ENCODE data around the gene PIEZO2.

GRCh38 chr18:10727477-10727876, 421.9 kb downstream of the PIEZO2 start:
- TF ChIP-seq, protein P1, sequence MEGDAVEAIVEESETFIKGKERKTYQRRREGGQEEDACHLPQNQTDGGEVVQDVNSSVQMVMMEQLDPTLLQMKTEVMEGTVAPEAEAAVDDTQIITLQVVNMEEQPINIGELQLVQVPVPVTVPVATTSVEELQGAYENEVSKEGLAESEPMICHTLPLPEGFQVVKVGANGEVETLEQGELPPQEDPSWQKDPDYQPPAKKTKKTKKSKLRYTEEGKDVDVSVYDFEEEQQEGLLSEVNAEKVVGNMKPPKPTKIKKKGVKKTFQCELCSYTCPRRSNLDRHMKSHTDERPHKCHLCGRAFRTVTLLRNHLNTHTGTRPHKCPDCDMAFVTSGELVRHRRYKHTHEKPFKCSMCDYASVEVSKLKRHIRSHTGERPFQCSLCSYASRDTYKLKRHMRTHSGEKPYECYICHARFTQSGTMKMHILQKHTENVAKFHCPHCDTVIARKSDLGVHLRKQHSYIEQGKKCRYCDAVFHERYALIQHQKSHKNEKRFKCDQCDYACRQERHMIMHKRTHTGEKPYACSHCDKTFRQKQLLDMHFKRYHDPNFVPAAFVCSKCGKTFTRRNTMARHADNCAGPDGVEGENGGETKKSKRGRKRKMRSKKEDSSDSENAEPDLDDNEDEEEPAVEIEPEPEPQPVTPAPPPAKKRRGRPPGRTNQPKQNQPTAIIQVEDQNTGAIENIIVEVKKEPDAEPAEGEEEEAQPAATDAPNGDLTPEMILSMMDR (IDR thresholded peaks at IDR 0.05; ENCODE audit: control extremely low read depth in 1 of 3, insufficient read depth in 1 of 3, low read depth in 1 of 3, low read length in 3 of 3) = no peak
- TF ChIP-seq RNF2 (IDR thresholded peaks at IDR 0.05; ENCODE audit: borderline replicate concordance, low read depth, low read length, missing control alignments, poor library complexity, severe bottlenecking) (no peak), SIX5 (IDR thresholded peaks at IDR 0.05; ENCODE audit: low read depth, low read length) (no peak), HDAC2 (IDR thresholded peaks at IDR 0.05; ENCODE audit: borderline replicate concordance in 1 of 2, low read depth in 2 of 2, low read length in 2 of 2) (no peak), PHF8 (conservative IDR thresholded peaks at IDR 0.05; ENCODE audit: low read depth, low read length) (no peak), SRF (IDR thresholded peaks at IDR 0.05; ENCODE audit: low read depth, low read length) (no peak), EP300 (IDR thresholded peaks at IDR 0.05; ENCODE audit: borderline replicate concordance in 1 of 2, low read depth in 2 of 2, low read length in 2 of 2) (no peak), GABPA (IDR thresholded peaks at IDR 0.05; ENCODE audit: borderline replicate concordance, insufficient read depth, low read length) (no peak), BCL11A (IDR thresholded peaks at IDR 0.05; ENCODE audit: low read depth in 2 of 2, low read length in 2 of 2) (no peak), POLR2A (IDR thresholded peaks at IDR 0.05; ENCODE audit: control extremely low read depth in 1 of 2, low read depth in 2 of 2, low read length in 2 of 2) (no peak), RAD21 (IDR thresholded peaks at IDR 0.05 in 1 of 2, conservative IDR thresholded peaks at IDR 0.05 in 1 of 2; ENCODE audit: low read depth in 2 of 2, low read length in 2 of 2) (no peak), POLR2AphosphoS5 (IDR thresholded peaks at IDR 0.05; ENCODE audit: low read depth, low read length) (no peak)
- TF ChIP-seq, protein P2, sequence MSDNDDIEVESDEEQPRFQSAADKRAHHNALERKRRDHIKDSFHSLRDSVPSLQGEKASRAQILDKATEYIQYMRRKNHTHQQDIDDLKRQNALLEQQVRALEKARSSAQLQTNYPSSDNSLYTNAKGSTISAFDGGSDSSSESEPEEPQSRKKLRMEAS (IDR thresholded peaks at IDR 0.05) = no peak
